ENCODE data around the gene D2HGDH. TPM values are rescaled to one million over a fixed set of nuclear protein-coding genes. Genes with fewer than 3 reads are reported as not detected.

D2HGDH gene
- total and polyA plus RNA-seq, 2 of the 8 experiments (the other 6 are each of a cell fraction or from before 2014, with no cell fraction given) = 3.4 to 8.1 TPM

GRCh38 chr2:241811201-241811951 lies 76.9 kb downstream of the D2HGDH start (continued):
- no peak for TF ChIP-seq HDAC6 (IDR thresholded peaks at IDR 0.05; ENCODE audit: low read depth, low read length)
- TF ChIP-seq FOSL1 (IDR thresholded peaks at IDR 0.05; ENCODE audit: insufficient read depth, low read depth, low read length) = no peak
